ENCODE data around the gene ABLIM1. TPM values are rescaled to one million over a fixed set of nuclear protein-coding genes. Genes with fewer than 3 reads are reported as not detected.

The ABLIM1 gene
- total and polyA plus RNA-seq, 5 donors = 149 to 462 (median 411) TPM

- H3K9me3 ChIP-seq (ENCODE audit: control insufficient read depth, low read length) = no peaks in the 10 kb centered on the region
- H3K4me3 ChIP-seq (ENCODE audit: low read length) = no peak overlapping the region
- WGBS = 91% methylated on average over 2 of the region's 2 CpGs
- H3K4me1 ChIP-seq (ENCODE audit: control insufficient read depth, insufficient read depth, low read length) = peaks cover 15% of the 10 kb centered on the region
- ATAC-seq = no peak
- H3K27ac ChIP-seq (ENCODE audit: low read length) = no peak overlapping the region
- intact Hi-C loops (cut with DNase I) = loop anchor here in 2 of 4 donors (5.0 to 10.0 kb wide), 2 partner anchors 68 to 71 kb away; no protein-coding TSS in a partner anchor
- no peaks in the 10 kb centered on the region for H3K27me3 ChIP-seq (ENCODE audit: control insufficient read depth, insufficient read depth)
- DNase-seq = no peak
Observed at GRCh38 chr10:114623155-114623554, 34.9 kb downstream of the ABLIM1 start.

GRCh38 chr10:114618722-114619121 is 39.4 kb downstream of the ABLIM1 start:
- H3K27me3 ChIP-seq (ENCODE audit: control insufficient read depth, insufficient read depth) = no peaks in the 10 kb centered on the region
- 72% methylated on average over 3 of the region's 3 CpGs for WGBS
- no peak overlapping the region for H3K27ac ChIP-seq (ENCODE audit: low read length)
- H3K9me3 ChIP-seq (ENCODE audit: control insufficient read depth, low read length) = no peaks in the 10 kb centered on the region
- ATAC-seq (peak in 1 of 2 donors; percentile 17), DNase-seq (no peak)
- no peak overlapping the region for H3K4me3 ChIP-seq (ENCODE audit: low read length)
- intact Hi-C loops (cut with DNase I) = no loop called here
- H3K4me1 ChIP-seq (ENCODE audit: control insufficient read depth, insufficient read depth, low read length) = peaks cover 13% of the 10 kb centered on the region

GRCh38 chr10:114616516-114616915 is 41.6 kb downstream of the ABLIM1 start:
- intact Hi-C loops (cut with DNase I) = no loop called here
- Histone ChIP-seq H3K4me1 (ENCODE audit: control insufficient read depth, insufficient read depth, low read length) (peaks cover 16% of the 10 kb centered on the region), H3K9me3 (ENCODE audit: control insufficient read depth, low read length) (no peaks in the 10 kb centered on the region), H3K27me3 (ENCODE audit: control insufficient read depth, insufficient read depth) (no peaks in the 10 kb centered on the region), H3K4me3 (ENCODE audit: low read length) (no peak overlapping the region), H3K27ac (ENCODE audit: low read length) (no peak overlapping the region)
- 85% methylated on average over 4 of the region's 4 CpGs for WGBS
- DNase-seq (no peak), ATAC-seq (no peak)

GRCh38 chr10:114616103-114616502 is 42.0 kb downstream of the ABLIM1 start:
- H3K27ac ChIP-seq (ENCODE audit: low read length) = no peak overlapping the region
- peaks cover 16% of the 10 kb centered on the region for H3K4me1 ChIP-seq (ENCODE audit: control insufficient read depth, insufficient read depth, low read length)
- 88% methylated on average over 1 of the region's 1 CpG for WGBS
- no peaks in the 10 kb centered on the region for H3K9me3 ChIP-seq (ENCODE audit: control insufficient read depth, low read length)
- H3K27me3 ChIP-seq (ENCODE audit: control insufficient read depth, insufficient read depth) = no peaks in the 10 kb centered on the region
- no peak for DNase-seq
- no peak for ATAC-seq
- intact Hi-C loops (cut with DNase I) = no loop called here
- no peak overlapping the region for H3K4me3 ChIP-seq (ENCODE audit: low read length)

- ATAC-seq (peak in 1 of 2 donors; percentile 15), DNase-seq (no peak)
- H3K9me3 ChIP-seq (ENCODE audit: control insufficient read depth, low read length) = no peaks in the 10 kb centered on the region
- no peaks in the 10 kb centered on the region for H3K27me3 ChIP-seq (ENCODE audit: control insufficient read depth, insufficient read depth)
- intact Hi-C loops (cut with DNase I) = no loop called here
- H3K27ac ChIP-seq (ENCODE audit: low read length) = no peak overlapping the region
- WGBS = 80% methylated on average over 1 of the region's 1 CpG
- H3K4me1 ChIP-seq (ENCODE audit: control insufficient read depth, insufficient read depth, low read length) = peaks cover 14% of the 10 kb centered on the region
- H3K4me3 ChIP-seq (ENCODE audit: low read length) = no peak overlapping the region
Observed at GRCh38 chr10:114615600-114616007, 42.5 kb downstream of the ABLIM1 start.

DNA sequence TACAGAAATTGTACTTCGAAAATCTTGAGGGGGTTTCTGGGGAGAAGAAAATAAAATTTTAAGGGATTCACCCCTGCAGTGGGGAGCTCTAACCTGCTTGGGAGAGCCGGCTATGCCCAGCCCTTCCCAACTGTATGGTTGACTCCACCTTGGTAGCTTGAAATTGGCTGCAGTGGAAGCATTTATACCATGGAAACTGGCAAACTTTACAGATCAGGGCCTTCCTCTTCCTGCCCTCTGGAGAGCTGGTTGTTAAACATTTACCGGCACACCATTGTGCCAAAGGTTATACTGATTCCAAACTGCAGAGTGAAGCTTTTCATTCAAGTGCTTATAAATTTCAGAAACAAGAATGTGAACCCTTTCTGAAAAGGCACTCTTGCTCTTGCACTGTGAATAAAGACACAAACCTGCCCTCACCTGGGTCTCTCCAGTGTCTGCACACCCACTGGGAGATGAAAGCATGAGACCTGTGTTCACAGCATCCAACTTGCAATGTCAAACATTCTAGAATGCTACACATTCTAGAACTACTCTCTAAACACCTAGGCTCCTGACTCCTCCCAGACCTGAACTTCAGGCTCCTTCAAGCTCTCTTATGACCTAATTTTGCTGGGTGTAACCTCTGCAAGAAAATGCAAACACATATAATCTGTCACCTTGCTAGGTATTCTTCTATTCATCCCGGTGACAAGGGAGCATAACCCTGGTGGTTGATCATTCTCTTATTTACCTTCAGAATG is 44.7 kb downstream of the ABLIM1 start:
- H3K27me3 ChIP-seq (ENCODE audit: control insufficient read depth, insufficient read depth) = no peaks in the 10 kb centered on the region
- peaks cover 13% of the 10 kb centered on the region for H3K4me1 ChIP-seq (ENCODE audit: control insufficient read depth, insufficient read depth, low read length)
- ATAC-seq (peak; percentile 41 to 51), DNase-seq (no peak)
- no peaks in the 10 kb centered on the region for H3K9me3 ChIP-seq (ENCODE audit: control insufficient read depth, low read length)
- intact Hi-C loops (cut with DNase I) = no loop called here
- 67% methylated on average over 4 of the region's 4 CpGs for WGBS
- no peak overlapping the region for H3K4me3 ChIP-seq (ENCODE audit: low read length)
- no peak overlapping the region for H3K27ac ChIP-seq (ENCODE audit: low read length)

- Histone ChIP-seq H3K27me3 (ENCODE audit: control insufficient read depth, insufficient read depth) (no peaks in the 10 kb centered on the region), H3K4me1 (ENCODE audit: control insufficient read depth, insufficient read depth, low read length) (peaks cover 14% of the 10 kb centered on the region), H3K4me3 (ENCODE audit: low read length) (no peak overlapping the region), H3K9me3 (ENCODE audit: control insufficient read depth, low read length) (no peaks in the 10 kb centered on the region), H3K27ac (ENCODE audit: low read length) (peak overlapping the region; percentile 85)
- 88% methylated on average over 1 of the region's 1 CpG for WGBS
- ATAC-seq (peak; percentile 22 to 45), DNase-seq (no peak)
- intact Hi-C loops (cut with DNase I) = no loop called here
Observed at GRCh38 chr10:114611617-114612016, 46.5 kb downstream of the ABLIM1 start.

DNA sequence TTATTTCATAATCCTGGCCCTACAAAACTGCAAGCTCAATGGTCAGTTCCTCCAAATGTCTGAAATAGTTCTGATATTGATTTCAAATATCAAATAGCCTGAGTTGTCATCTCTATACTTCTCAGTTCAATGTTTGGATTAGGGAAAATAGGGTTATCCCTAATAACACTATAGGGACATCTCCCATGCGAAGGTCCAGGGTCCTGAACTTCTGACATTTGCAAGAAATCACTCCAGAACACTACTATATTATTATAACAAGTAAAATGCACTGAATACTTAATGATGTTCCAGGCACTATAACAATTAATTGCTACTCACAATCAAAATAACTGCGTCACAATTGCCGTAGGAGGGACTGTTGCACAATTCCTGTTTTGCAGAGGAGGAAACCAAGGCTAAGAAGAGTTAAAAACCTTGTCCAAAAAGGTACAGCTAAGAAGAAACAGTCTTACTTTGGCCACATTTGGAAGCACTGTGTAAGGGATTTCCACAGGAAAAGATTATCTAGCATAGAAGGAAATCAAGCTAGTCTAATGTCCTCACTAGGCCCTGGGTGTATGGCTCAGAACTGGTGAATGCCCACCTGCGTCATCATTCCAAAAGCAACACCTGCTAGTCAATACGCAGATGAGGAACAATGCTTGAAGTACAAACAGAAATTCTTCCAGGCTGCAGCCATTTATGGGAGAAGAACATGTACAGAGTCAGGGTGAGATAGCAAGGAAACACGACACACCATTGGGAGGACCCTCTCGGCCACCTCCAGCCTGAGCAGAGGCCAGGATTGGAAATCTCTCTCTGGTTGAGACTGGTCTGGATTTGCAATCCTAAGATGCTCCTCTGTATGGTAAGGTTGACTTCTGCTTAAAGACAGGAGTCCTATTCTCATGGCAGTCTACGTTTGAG is 48.3 kb downstream of the ABLIM1 start:
- DNase-seq (no peak), ATAC-seq (peak; percentile 39 to 78)
- intact Hi-C loops (cut with DNase I) = no loop called here
- Histone ChIP-seq H3K9me3 (ENCODE audit: control insufficient read depth, low read length) (no peaks in the 10 kb centered on the region), H3K27ac (ENCODE audit: low read length) (peak overlapping the region; percentile 74), H3K27me3 (ENCODE audit: control insufficient read depth, insufficient read depth) (no peaks in the 10 kb centered on the region), H3K4me1 (ENCODE audit: control insufficient read depth, insufficient read depth, low read length) (peaks cover 21% of the 10 kb centered on the region), H3K4me3 (ENCODE audit: low read length) (no peak overlapping the region)
- WGBS = 62% methylated on average over 8 of the region's 8 CpGs

DNA sequence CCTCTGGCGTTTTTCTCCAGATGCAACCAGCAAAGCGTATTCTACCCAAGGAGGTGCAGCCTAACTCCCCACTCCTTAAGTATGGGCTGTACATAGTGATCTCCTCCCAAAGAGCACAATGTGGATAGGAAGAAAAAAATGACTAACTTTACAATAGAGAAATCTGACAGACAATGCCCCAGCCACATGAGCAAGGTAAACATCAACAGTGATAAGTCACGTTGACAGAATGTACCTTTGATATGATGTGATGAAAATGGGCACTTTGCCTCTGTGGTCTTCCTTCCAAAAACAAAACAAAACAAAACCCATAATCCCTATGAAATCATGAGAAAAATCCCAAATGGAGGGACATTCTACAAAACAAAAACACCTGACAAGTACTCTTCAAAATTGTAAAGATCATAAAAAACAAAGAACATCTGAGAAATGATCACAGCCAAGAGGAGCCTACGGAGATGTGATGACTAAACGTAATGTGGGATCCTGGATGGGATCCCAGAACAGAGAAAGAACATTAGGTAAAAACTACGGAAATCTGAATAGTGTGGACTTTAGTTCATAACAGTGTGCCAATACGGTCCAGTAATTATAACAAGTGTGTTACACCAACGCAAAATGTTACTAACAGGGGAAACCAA is 50.6 kb downstream of the ABLIM1 start:
- DNase-seq (no peak), ATAC-seq (peak; percentile 20 to 54)
- H3K27me3 ChIP-seq (ENCODE audit: control insufficient read depth, insufficient read depth) = no peaks in the 10 kb centered on the region
- H3K9me3 ChIP-seq (ENCODE audit: control insufficient read depth, low read length) = no peaks in the 10 kb centered on the region
- H3K4me3 ChIP-seq (ENCODE audit: low read length) = no peak overlapping the region
- peaks cover 21% of the 10 kb centered on the region for H3K4me1 ChIP-seq (ENCODE audit: control insufficient read depth, insufficient read depth, low read length)
- H3K27ac ChIP-seq (ENCODE audit: low read length) = peak overlapping the region; percentile 36
- intact Hi-C loops (cut with DNase I) = no loop called here
- 52% methylated on average over 8 of the region's 8 CpGs for whole genome bisulfite sequencing

- no peaks in the 10 kb centered on the region for H3K27me3 ChIP-seq (ENCODE audit: control insufficient read depth, insufficient read depth)
- DNase-seq (no peak), ATAC-seq (no peak)
- 70% methylated on average over 4 of the region's 4 CpGs for WGBS
- peaks cover 23% of the 10 kb centered on the region for H3K4me1 ChIP-seq (ENCODE audit: control insufficient read depth, insufficient read depth, low read length)
- no peaks in the 10 kb centered on the region for H3K9me3 ChIP-seq (ENCODE audit: control insufficient read depth, low read length)
- intact Hi-C loops (cut with DNase I) = no loop called here
- no peak overlapping the region for H3K4me3 ChIP-seq (ENCODE audit: low read length)
- H3K27ac ChIP-seq (ENCODE audit: low read length) = peak overlapping the region; percentile 5
Observed at GRCh38 chr10:114605155-114605797, 52.8 kb downstream of the ABLIM1 start.
